Stimulated activated CD4-positive, alpha-beta T cell treated with anti-CD3 and anti-CD28 coated beads, Interleukin-1b, Interleukin-23, amount 100 ng/mL, for 1 hour (primary cell): ENCODE results near the gene ZDHHC7.
A peak's percentile ranks its signal among the peaks of the same experiment; 100 is the strongest.

Experiments
- DNase-seq, 2 donors: peaks; one replicate each; pipeline ENCODE4 v3.0.0-alpha.2; 2020; ENCODE audit warnings: low read depth in 2 of 2

ZDHHC7 gene

GRCh38 chr16:84996365-84996764 lies 15.0 kb downstream of the ZDHHC7 start:
- no peak for DNase-seq

GRCh38 chr16:84995663-84996062 lies 15.7 kb downstream of the ZDHHC7 start:
- no peak for DNase-seq

- no peak for DNase-seq
These were observed 17.4 kb downstream of the ZDHHC7 start for GRCh38 chr16:84993926-84994325.

- no peak for DNase-seq
These were observed 18.6 kb downstream of the ZDHHC7 start for GRCh38 chr16:84992717-84993075.

DNA sequence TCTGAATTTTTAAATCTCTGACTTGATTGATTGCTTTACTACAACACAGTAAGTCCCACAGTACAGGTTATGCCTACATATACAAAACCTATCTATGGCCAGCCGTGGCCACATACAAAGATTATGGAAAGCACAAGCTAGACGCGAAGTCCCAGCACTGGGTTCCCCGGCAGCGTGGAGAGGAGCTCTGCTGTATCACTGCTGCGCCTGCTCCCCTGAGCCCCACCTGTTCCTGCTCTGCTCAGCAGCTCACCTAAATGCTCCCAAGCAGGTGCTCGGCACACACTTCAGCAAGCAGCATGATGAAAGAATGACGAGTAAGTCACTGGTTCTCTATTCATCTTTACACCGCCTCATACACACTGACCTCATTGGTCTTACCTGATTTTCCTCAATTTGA lies 20.6 kb downstream of the ZDHHC7 start:
- DNase-seq: no peak

DNA sequence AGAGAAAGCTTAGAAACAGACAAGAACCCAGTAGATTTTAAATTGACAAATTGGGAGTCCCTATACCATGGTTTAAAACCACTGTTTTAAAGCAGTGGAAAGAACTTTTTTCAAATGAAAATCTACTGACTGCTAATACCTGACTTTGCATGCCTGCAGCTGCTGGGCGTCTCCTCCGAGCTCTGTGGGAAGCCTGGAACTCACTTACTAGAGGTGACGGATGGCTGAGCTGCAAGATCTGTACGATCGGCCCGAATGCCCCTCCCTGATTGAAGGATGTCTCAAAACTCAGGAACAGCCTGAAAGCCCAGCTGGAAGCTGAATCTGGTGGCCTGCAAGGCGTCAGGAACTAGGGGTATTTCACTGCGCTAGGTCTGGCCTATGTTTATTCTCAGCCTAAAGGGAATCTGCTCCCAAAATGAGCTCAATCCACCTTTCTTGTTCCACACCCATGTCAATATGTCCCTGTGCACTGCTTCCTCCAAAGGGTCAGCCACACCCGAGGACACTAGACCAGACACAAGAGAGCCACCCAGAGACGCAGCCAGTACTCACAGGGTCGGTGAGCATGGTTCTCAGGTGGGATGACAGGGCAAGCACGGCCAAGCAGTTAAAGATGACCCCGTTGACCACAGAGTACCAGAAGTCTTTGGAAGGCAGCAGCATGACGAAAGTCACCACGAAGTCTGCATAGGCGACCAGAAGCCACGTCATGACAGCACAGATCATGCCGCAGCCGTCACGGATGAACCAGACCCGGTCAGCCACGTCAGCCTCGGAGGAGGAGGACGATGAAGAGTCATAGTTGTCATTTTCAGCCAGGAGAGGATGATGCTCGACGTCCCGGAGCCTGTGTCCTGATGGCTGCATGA lies 21.4 kb downstream of the ZDHHC7 start:
- DNase-seq: no peak

DNA sequence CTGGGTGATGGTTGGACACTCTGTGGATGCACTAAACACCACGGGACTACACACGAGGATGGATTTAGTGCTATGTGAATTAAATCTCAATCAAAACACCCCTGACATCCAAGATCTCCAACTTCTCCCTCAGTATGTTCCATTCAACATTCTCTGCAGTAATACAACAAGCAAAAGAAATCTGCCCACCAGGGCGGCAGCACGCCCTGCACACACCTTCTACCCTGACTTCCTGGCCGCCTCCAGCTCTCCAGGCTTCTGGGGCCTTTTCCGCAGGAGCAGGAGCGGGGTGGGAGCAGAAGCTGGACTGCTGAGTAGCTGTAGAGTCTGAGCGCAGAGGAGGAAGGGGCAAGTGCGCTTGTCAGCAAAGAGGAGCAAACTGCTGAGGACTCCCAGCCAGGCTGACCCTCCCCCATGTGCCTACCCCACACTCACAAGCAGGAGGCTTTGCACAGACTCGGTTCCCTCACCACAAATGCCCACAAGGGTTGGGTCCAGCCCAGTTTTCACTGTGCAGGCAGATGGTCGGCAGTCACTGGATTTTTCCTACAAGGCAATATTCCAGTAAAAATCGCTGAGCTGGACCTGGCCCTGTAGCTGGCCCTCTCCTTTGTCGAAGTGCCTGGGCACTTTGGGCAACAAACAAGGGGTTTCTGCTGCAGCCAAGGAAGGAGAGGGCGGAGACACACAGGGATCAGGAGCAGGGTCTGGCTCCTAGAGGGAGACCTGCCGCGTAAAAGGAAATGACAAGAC lies 22.8 kb downstream of the ZDHHC7 start:
- no peak for DNase-seq

DNA sequence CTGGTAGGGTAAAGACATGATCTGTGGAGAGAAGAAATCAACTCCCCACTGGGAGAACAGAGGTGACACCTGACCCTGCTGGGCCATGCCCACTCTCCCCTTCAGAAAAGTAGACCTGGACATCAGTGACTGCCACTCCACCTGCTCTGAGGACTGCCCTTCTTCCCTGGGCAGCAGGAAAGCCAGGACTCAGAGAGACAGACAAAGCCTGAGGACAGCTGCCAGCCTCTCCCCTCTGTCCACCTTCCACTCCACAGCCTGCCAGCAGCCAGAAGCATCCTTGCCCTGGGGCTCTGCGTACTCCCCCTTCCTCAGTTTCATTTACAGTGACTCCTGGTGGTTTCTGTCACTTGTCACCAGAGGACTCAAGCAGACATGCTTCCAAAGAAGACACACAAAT lies 24.5 kb downstream of the ZDHHC7 start:
- DNase-seq: no peak

DNA sequence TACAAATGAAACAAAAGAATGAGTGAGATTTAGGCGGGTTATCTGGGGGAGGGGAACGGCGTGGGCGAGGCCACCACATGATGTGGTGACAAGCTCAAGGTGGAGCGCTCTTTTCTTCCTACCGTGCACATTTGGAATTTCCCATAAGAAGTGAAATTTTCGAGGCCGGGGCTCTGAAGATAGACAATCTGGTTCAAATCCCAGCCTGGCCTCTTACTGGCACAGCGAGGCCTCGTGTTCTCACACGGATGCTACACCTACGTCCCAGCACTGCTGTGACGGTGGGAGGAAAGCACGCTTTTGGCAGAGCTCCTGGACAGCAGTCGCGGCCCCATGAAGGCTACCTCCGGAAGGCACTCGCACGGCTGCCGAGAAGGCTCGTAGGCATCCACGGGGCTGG lies 25.2 kb downstream of the ZDHHC7 start:
- peak in 1 of 2 donors; percentile 25 for DNase-seq

- DNase-seq: no peak
These were observed 26.0 kb downstream of the ZDHHC7 start for GRCh38 chr16:84985079-84986065.

GRCh38 chr16:84982434-84982833 lies 28.9 kb downstream of the ZDHHC7 start:
- DNase-seq: no peak

- DNase-seq: no peak
These were observed 31.8 kb downstream of the ZDHHC7 start for GRCh38 chr16:84979516-84979915.

GRCh38 chr16:84976644-84977400 lies 34.5 kb downstream of the ZDHHC7 start:
- DNase-seq: no peak

- DNase-seq: no peak
These were observed 35.8 kb downstream of the ZDHHC7 start for GRCh38 chr16:84975522-84975921.

- no peak for DNase-seq
These were observed 36.3 kb downstream of the ZDHHC7 start for GRCh38 chr16:84975066-84975465.

DNA sequence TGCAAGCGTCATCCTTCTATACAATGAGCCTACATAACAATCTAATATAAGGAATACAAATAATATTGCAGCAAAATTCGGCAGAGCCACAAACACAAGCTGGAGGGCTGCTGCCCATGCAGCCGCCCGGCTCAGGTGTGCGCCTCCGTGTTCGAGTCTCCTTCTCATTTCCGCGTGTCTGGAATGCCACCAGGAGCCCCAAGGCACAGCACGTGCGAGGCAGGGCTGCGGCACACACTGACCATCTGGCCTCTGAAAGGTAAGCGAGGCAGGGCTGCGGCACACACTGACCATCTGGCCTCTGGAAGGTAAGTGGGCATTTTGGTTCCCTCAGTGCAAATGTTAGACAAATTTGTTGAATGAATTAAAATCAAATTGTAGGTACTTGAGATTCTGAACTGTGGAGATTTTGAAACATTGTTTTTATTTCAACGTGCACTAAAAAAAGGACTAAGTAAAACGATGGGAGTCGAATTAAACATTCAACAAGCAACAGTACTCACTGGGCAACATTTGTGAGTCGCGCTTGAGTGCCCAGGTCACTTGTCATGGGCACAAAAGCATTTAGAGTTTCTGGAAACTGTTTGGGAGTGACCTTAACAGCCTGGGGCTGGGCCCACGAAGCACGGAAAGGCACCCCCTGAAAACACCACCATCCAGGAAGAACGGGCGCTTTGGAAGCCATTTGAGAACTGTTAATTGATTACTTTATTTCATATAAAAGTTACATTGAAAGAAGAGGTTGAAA lies 37.4 kb downstream of the ZDHHC7 start:
- no peak for DNase-seq

- no peak for DNase-seq
These were observed 38.1 kb downstream of the ZDHHC7 start for GRCh38 chr16:84973236-84973635.

GRCh38 chr16:84970447-84971127 lies 40.7 kb downstream of the ZDHHC7 start:
- peak; percentile 57 to 58 for DNase-seq

GRCh38 chr16:84967828-84968227 lies 43.5 kb downstream of the ZDHHC7 start:
- DNase-seq: no peak
